HG02623 (cell line): ENCODE results near the gene AUH.
A peak's percentile ranks its signal among the peaks of the same experiment; 100 is the strongest.

ENCODE experiments used
- ATAC-seq: cut with Tn5 transposase; IDR thresholded peaks from one replicate; pipeline ENCODE4 v1.9.1; 2021; ENCODE audit warnings: moderate library complexity; ENCODE audit not compliant: unreplicated experiment

Gene AUH

GRCh38 chr9:91297306-91297705, 64.4 kb downstream of the AUH start:
- ATAC-seq, result no peak

- no peak for ATAC-seq
These were observed 65.4 kb downstream of the AUH start for GRCh38 chr9:91296354-91296753.

GRCh38 chr9:91295357-91295756, 66.4 kb downstream of the AUH start:
- no peak for ATAC-seq

- ATAC-seq, result no peak
These were observed 69.9 kb downstream of the AUH start for GRCh38 chr9:91291866-91292265.

GRCh38 chr9:91289244-91289643, 72.5 kb downstream of the AUH start:
- ATAC-seq, result no peak

GRCh38 chr9:91285729-91286353, 75.9 kb downstream of the AUH start:
- no peak for ATAC-seq

- no peak for ATAC-seq
These were observed 79.4 kb downstream of the AUH start for GRCh38 chr9:91282292-91282691.

GRCh38 chr9:91279296-91280204, 82.2 kb downstream of the AUH start:
- ATAC-seq, result no peak

- no peak for ATAC-seq
These were observed 85.2 kb downstream of the AUH start for GRCh38 chr9:91276513-91276912.

GRCh38 chr9:91275655-91276054, 86.1 kb downstream of the AUH start:
- no peak for ATAC-seq

- ATAC-seq, result no peak
These were observed 86.7 kb downstream of the AUH start for GRCh38 chr9:91274949-91275492.

- ATAC-seq, result peak; percentile 60
These were observed 87.7 kb downstream of the AUH start for GRCh38 chr9:91273853-91274552.

GRCh38 chr9:91271156-91271555, 90.6 kb downstream of the AUH start:
- ATAC-seq, result no peak

- ATAC-seq, result no peak
These were observed 91.7 kb downstream of the AUH start for GRCh38 chr9:91269907-91270491.

GRCh38 chr9:91266448-91266847, 95.3 kb downstream of the AUH start:
- no peak for ATAC-seq

GRCh38 chr9:91265514-91265913, 96.2 kb downstream of the AUH start:
- no peak for ATAC-seq

GRCh38 chr9:91261417-91261816, 100.3 kb downstream of the AUH start:
- ATAC-seq, result no peak

- no peak for ATAC-seq
These were observed 102.6 kb downstream of the AUH start for GRCh38 chr9:91259162-91259561.

GRCh38 chr9:91258451-91258850, 103.3 kb downstream of the AUH start:
- ATAC-seq, result no peak

- ATAC-seq, result no peak
These were observed 105.5 kb downstream of the AUH start for GRCh38 chr9:91256235-91256634.

- no peak for ATAC-seq
These were observed 106.4 kb downstream of the AUH start for GRCh38 chr9:91255327-91255726.
